ENCODE results near the gene PIK3C2B. TPM values are rescaled to one million over a fixed set of nuclear protein-coding genes. Genes with fewer than 3 reads are reported as not detected.

Gene PIK3C2B
- total RNA-seq, 2 experiments from 2014 or later: 26.2 to 28.4 TPM

GRCh38 chr1:204506969-204507316 is 12.3 kb upstream of the PIK3C2B start:
- DNase-seq (peak; percentile 94), ATAC-seq (peak; percentile 82)
- H3K27ac Mint-ChIP-seq: peak overlapping the region; percentile 97
- H3K9me3 Mint-ChIP-seq (ENCODE audit: insufficient read depth): no peaks in the 10 kb centered on the region
- ChIA-PET CTCF (interaction anchor here (0.7 to 18.9 kb wide), 18 partner anchors 10 to 300 kb away, joined by 3 to 1090 read pairs (median 8); partner anchors contain the start of genes MDM4 and PIK3C2B), POLR2A (interaction anchor here (0.6 to 4.1 kb wide), 13 partner anchors 8 to 300 kb away, joined by 3 to 87 read pairs (median 4); partner anchors contain the start of genes MDM4 and PIK3C2B)
- H3K36me3 Mint-ChIP-seq (ENCODE audit: low read depth): peaks cover 8% of the 10 kb centered on the region
- no peaks in the 10 kb centered on the region for H3K27me3 Mint-ChIP-seq (ENCODE audit: low read depth)
- peak overlapping the region; percentile 88 for H3K4me3 Mint-ChIP-seq
- peaks cover 42% of the 10 kb centered on the region for H3K4me1 Mint-ChIP-seq (ENCODE audit: low read depth)

GRCh38 chr1:204506201-204506968 is 11.8 kb upstream of the PIK3C2B start:
- peak overlapping the region; percentile 97 for H3K27ac Mint-ChIP-seq
- peaks cover 41% of the 10 kb centered on the region for H3K4me1 Mint-ChIP-seq (ENCODE audit: low read depth)
- peak; percentile 88 for DNase-seq
- peak; percentile 85 for ATAC-seq
- POLR2A ChIA-PET: interaction anchor here (0.6 to 4.1 kb wide), 13 partner anchors 8 to 301 kb away, joined by 3 to 87 read pairs (median 4); partner anchors contain the start of genes MDM4 and PIK3C2B
- CTCF ChIA-PET: interaction anchor here (0.7 to 18.9 kb wide), 18 partner anchors 11 to 301 kb away, joined by 3 to 1090 read pairs (median 8); partner anchors contain the start of genes MDM4 and PIK3C2B
- H3K27me3 Mint-ChIP-seq (ENCODE audit: low read depth): no peaks in the 10 kb centered on the region
- H3K9me3 Mint-ChIP-seq (ENCODE audit: insufficient read depth): no peaks in the 10 kb centered on the region
- H3K4me3 Mint-ChIP-seq: peak overlapping the region; percentile 88
- H3K36me3 Mint-ChIP-seq (ENCODE audit: low read depth): peaks cover 8% of the 10 kb centered on the region

- H3K27ac Mint-ChIP-seq: peak overlapping the region; percentile 97
- H3K27me3 Mint-ChIP-seq (ENCODE audit: low read depth): no peaks in the 10 kb centered on the region
- ChIA-PET CTCF (interaction anchor here (0.7 to 18.9 kb wide), 16 partner anchors 11 to 301 kb away, joined by 3 to 1090 read pairs (median 10); partner anchors contain the start of genes MDM4 and PIK3C2B), POLR2A (interaction anchor here (1.0 to 4.1 kb wide), 8 partner anchors 7 to 301 kb away, joined by 4 to 87 read pairs (median 8); partner anchors contain the start of genes MDM4 and PIK3C2B)
- H3K36me3 Mint-ChIP-seq (ENCODE audit: low read depth): peaks cover 8% of the 10 kb centered on the region
- peak overlapping the region; percentile 88 for H3K4me3 Mint-ChIP-seq
- H3K9me3 Mint-ChIP-seq (ENCODE audit: insufficient read depth): no peaks in the 10 kb centered on the region
- ATAC-seq (no peak), DNase-seq (no peak)
- H3K4me1 Mint-ChIP-seq (ENCODE audit: low read depth): peaks cover 36% of the 10 kb centered on the region
These were observed 11.1 kb upstream of the PIK3C2B start for GRCh38 chr1:204505674-204506200.

- POLR2A ChIA-PET: interaction anchor here (1.0 to 1.3 kb wide), 3 partner anchors 10 to 75 kb away, joined by 3 to 5 read pairs (median 4); partner anchors contain the start of gene PIK3C2B
- ATAC-seq (no peak), DNase-seq (no peak)
- Mint-ChIP-seq H3K4me3 (no peak overlapping the region), H3K9me3 (ENCODE audit: insufficient read depth) (no peaks in the 10 kb centered on the region), H3K27ac (no peak overlapping the region), H3K27me3 (ENCODE audit: low read depth) (no peaks in the 10 kb centered on the region), H3K4me1 (ENCODE audit: low read depth) (peaks cover 42% of the 10 kb centered on the region), H3K36me3 (ENCODE audit: low read depth) (peaks cover 8% of the 10 kb centered on the region)
- CTCF ChIA-PET: interaction anchor here (0.6 to 18.9 kb wide), 42 partner anchors 9 to 342 kb away, joined by 3 to 1090 read pairs (median 4); partner anchors contain the start of genes MDM4 and PIK3C2B
These were observed 9.4 kb upstream of the PIK3C2B start for GRCh38 chr1:204503913-204504519.

GRCh38 chr1:204503122-204503912 is 8.7 kb upstream of the PIK3C2B start:
- DNase-seq (peak; percentile 64), ATAC-seq (no peak)
- CTCF ChIA-PET: interaction anchor here (0.6 to 18.9 kb wide), 52 partner anchors 10 to 630 kb away, joined by 3 to 1090 read pairs (median 4); partner anchors contain the start of genes MDM4 and PIK3C2B
- Mint-ChIP-seq H3K27ac (no peak overlapping the region), H3K27me3 (ENCODE audit: low read depth) (no peaks in the 10 kb centered on the region), H3K4me1 (ENCODE audit: low read depth) (peaks cover 41% of the 10 kb centered on the region), H3K36me3 (ENCODE audit: low read depth) (peaks cover 8% of the 10 kb centered on the region), H3K9me3 (ENCODE audit: insufficient read depth) (no peaks in the 10 kb centered on the region), H3K4me3 (no peak overlapping the region)
- POLR2A ChIA-PET: interaction anchor here (0.7 to 1.3 kb wide), 5 partner anchors 9 to 399 kb away, joined by 3 to 5 read pairs (median 3); partner anchors contain the start of gene PIK3C2B

- CTCF ChIA-PET: interaction anchor here (1.2 to 18.9 kb wide), 18 partner anchors 9 to 629 kb away, joined by 3 to 1090 read pairs (median 8); partner anchors contain the start of genes MDM4 and PIK3C2B
- DNase-seq: no peak
- peaks cover 8% of the 10 kb centered on the region for H3K36me3 Mint-ChIP-seq (ENCODE audit: low read depth)
- POLR2A ChIA-PET: interaction anchor here (1.3 kb wide), 1 partner anchor 55 kb away, joined by 3 read pairs; no protein-coding TSS in a partner anchor
- peaks cover 32% of the 10 kb centered on the region for H3K4me1 Mint-ChIP-seq (ENCODE audit: low read depth)
- H3K4me3 Mint-ChIP-seq: no peak overlapping the region
- H3K27me3 Mint-ChIP-seq (ENCODE audit: low read depth): peaks cover 2% of the 10 kb centered on the region
- ATAC-seq: no peak
- no peaks in the 10 kb centered on the region for H3K9me3 Mint-ChIP-seq (ENCODE audit: insufficient read depth)
- no peak overlapping the region for H3K27ac Mint-ChIP-seq
These were observed 7.6 kb upstream of the PIK3C2B start for GRCh38 chr1:204502241-204502640.

- Mint-ChIP-seq H3K4me3 (no peak overlapping the region), H3K4me1 (ENCODE audit: low read depth) (peaks cover 32% of the 10 kb centered on the region), H3K27ac (no peak overlapping the region), H3K36me3 (ENCODE audit: low read depth) (no peaks in the 10 kb centered on the region), H3K27me3 (ENCODE audit: low read depth) (peaks cover 2% of the 10 kb centered on the region), H3K9me3 (ENCODE audit: insufficient read depth) (no peaks in the 10 kb centered on the region)
- CTCF ChIA-PET: interaction anchor here (0.9 to 18.9 kb wide), 10 partner anchors 16 to 307 kb away, joined by 3 to 1090 read pairs (median 4); partner anchors contain the start of gene MDM4
- DNase-seq (no peak), ATAC-seq (no peak)
- POLR2A ChIA-PET: interaction anchor here (1.6 kb wide), 1 partner anchor 7 kb away, joined by 7 read pairs; no protein-coding TSS in a partner anchor
These were observed 5.2 kb upstream of the PIK3C2B start for GRCh38 chr1:204499511-204500468.

- peaks cover 32% of the 10 kb centered on the region for H3K4me1 Mint-ChIP-seq (ENCODE audit: low read depth)
- no peaks in the 10 kb centered on the region for H3K9me3 Mint-ChIP-seq (ENCODE audit: insufficient read depth)
- DNase-seq: no peak
- peaks cover 2% of the 10 kb centered on the region for H3K27me3 Mint-ChIP-seq (ENCODE audit: low read depth)
- no peaks in the 10 kb centered on the region for H3K36me3 Mint-ChIP-seq (ENCODE audit: low read depth)
- no peak overlapping the region for H3K4me3 Mint-ChIP-seq
- no peak for ATAC-seq
- H3K27ac Mint-ChIP-seq: no peak overlapping the region
- CTCF ChIA-PET: interaction anchor here (1.5 to 18.9 kb wide), 5 partner anchors 17 to 293 kb away, joined by 3 to 1090 read pairs (median 7); partner anchors contain the start of gene MDM4
- POLR2A ChIA-PET: interaction anchor here (1.0 to 1.6 kb wide), 2 partner anchors 7 to 50 kb away, joined by 3 to 7 read pairs; no protein-coding TSS in a partner anchor
These were observed 4.4 kb upstream of the PIK3C2B start for GRCh38 chr1:204498981-204499380.

GRCh38 chr1:204495777-204496176 is 1.2 kb upstream of the PIK3C2B start:
- DNase-seq: no peak
- ChIA-PET POLR2A (interaction anchor here (0.6 to 2.5 kb wide), 7 partner anchors 11 to 249 kb away, joined by 3 to 27 read pairs (median 4); partner anchors contain the start of gene MDM4), CTCF (interaction anchor here (0.9 to 18.9 kb wide), 9 partner anchors 10 to 311 kb away, joined by 3 to 1090 read pairs (median 14); no protein-coding TSS in a partner anchor)
- H3K4me3 Mint-ChIP-seq: peak overlapping the region; percentile 77
- H3K27ac Mint-ChIP-seq: peak overlapping the region; percentile 36
- no peak for ATAC-seq
- no peaks in the 10 kb centered on the region for H3K36me3 Mint-ChIP-seq (ENCODE audit: low read depth)
- peaks cover 2% of the 10 kb centered on the region for H3K27me3 Mint-ChIP-seq (ENCODE audit: low read depth)
- H3K9me3 Mint-ChIP-seq (ENCODE audit: insufficient read depth): no peaks in the 10 kb centered on the region
- H3K4me1 Mint-ChIP-seq (ENCODE audit: low read depth): peaks cover 51% of the 10 kb centered on the region

All from activated CD8-positive, alpha-beta T cell treated with anti-CD3 and anti-CD28 coated beads, Interleukin-2, amount 10 ng/mL, durations not matched to agents 7 days and 5 days (primary cell).